Stimulated activated CD4-positive, alpha-beta T cell treated with anti-CD3 and anti-CD28 coated beads, Interleukin-4, amount 100 ng/mL, for 4 hours (primary cell): ENCODE results near the gene EEF2.
A peak's percentile ranks its signal among the peaks of the same experiment; 100 is the strongest.
"Not testable (repeated sequence)": the region's sequence is repeated elsewhere in the genome, so short reads cannot be mapped to it uniquely, and the experiment has no call there.

Experiments
- DNase-seq, 2 experiments: peaks; one replicate each; pipeline ENCODE4 v3.0.0-alpha.2; 2020

Gene EEF2

GRCh38 chr19:4014541-4015491, 29.6 kb upstream of the EEF2 start:
- DNase-seq: peak; percentile 32

- no peak for DNase-seq
These were observed 28.8 kb upstream of the EEF2 start for GRCh38 chr19:4013886-4014540.

GRCh38 chr19:4012975-4013634, 27.8 kb upstream of the EEF2 start:
- no peak for DNase-seq

GRCh38 chr19:4012092-4012974, 27.1 kb upstream of the EEF2 start:
- no peak for DNase-seq

- DNase-seq: not testable (repeated sequence)
These were observed 26.2 kb upstream of the EEF2 start for GRCh38 chr19:4011430-4011829.

- DNase-seq: no peak
These were observed 25.5 kb upstream of the EEF2 start for GRCh38 chr19:4010808-4011110.

- DNase-seq: no peak
These were observed 24.9 kb upstream of the EEF2 start for GRCh38 chr19:4009990-4010807.

GRCh38 chr19:4007836-4008539, 22.7 kb upstream of the EEF2 start:
- DNase-seq: peak; percentile 17 to 22

- DNase-seq: peak; percentile 93 to 94
These were observed 22.0 kb upstream of the EEF2 start, which contains the start of gene PIAS4 for GRCh38 chr19:4007021-4007835. Gene PIAS4, plus strand, starts transcription at chr19:4007736. Its CDS starts 25 bp downstream, at chr19:4007761.

- not testable (repeated sequence) for DNase-seq
These were observed 20.2 kb upstream of the EEF2 start for GRCh38 chr19:4005436-4005835.

- not testable (repeated sequence) for DNase-seq
These were observed 15.5 kb upstream of the EEF2 start for GRCh38 chr19:4000798-4001197.

- DNase-seq: not testable (repeated sequence)
These were observed 13.6 kb upstream of the EEF2 start for GRCh38 chr19:3998667-3999412.

- no peak for DNase-seq
These were observed 10.3 kb upstream of the EEF2 start for GRCh38 chr19:3995607-3996006.

- DNase-seq: no peak
These were observed 5.5 kb upstream of the EEF2 start for GRCh38 chr19:3990815-3991117.

- peak; percentile 87 for DNase-seq
These were observed 2.5 kb upstream of the EEF2 start for GRCh38 chr19:3987619-3988371.

GRCh38 chr19:3986260-3987041, 1.2 kb upstream of the EEF2 start:
- peak; percentile 48 to 61 for DNase-seq

GRCh38 chr19:3985643-3986259, 488 bp upstream of the EEF2 start:
- no peak for DNase-seq

GRCh38 chr19:3984584-3984907, 717 bp downstream of the EEF2 start:
- no peak for DNase-seq
